ENCODE measurements around the gene DUSP22. TPM values are rescaled to one million over a fixed set of nuclear protein-coding genes. Genes with fewer than 3 reads are reported as not detected.

DUSP22 gene
- total RNA-seq, 1 experiment from 2014 or later, result 19.2 TPM

GRCh38 chr6:388202-388903 lies 96.1 kb downstream of the DUSP22 start:
- H3K79me2 ChIP-seq (ENCODE audit: insufficient read depth, low read length), result no peaks in the 10 kb centered on the region
- no peak overlapping the region for H3K9ac ChIP-seq (ENCODE audit: low read length)
- ChIA-PET RAD21 (ENCODE audit: low non-redundant PET in 1 of 2, low total read pairs in 2 of 2, uncharacterized antibody in 2 of 2, unreplicated experiment in 2 of 2) (no interaction called here), CTCF (no interaction called here), POLR2A (no interaction called here)
- no peaks in the 10 kb centered on the region for H3K4me1 ChIP-seq (ENCODE audit: control insufficient read depth in 1 of 2, insufficient read depth in 2 of 2, low read length in 2 of 2)
- H4K20me1 ChIP-seq (ENCODE audit: insufficient read depth), result no peaks in the 10 kb centered on the region
- no peaks in the 10 kb centered on the region for H3K27me3 ChIP-seq (ENCODE audit: insufficient read depth, low read length)
- H3K27ac ChIP-seq (ENCODE audit: low read depth, low read length), result no peak overlapping the region
- H3K36me3 ChIP-seq (ENCODE audit: control insufficient read depth in 1 of 2, insufficient read depth in 2 of 2, low read length in 2 of 2), result no peaks in the 10 kb centered on the region
- TF ChIP-seq ZNF274 (IDR thresholded peaks at IDR 0.05; ENCODE audit: low read depth, low read length) (no peak), TCF7L2 (IDR thresholded peaks at IDR 0.05; ENCODE audit: borderline replicate concordance, extremely low read depth, insufficient read depth, insufficient read length) (no peak), CEBPB (IDR thresholded peaks at IDR 0.05; ENCODE audit: low read depth) (no peak), ATF3 (IDR thresholded peaks at IDR 0.05) (no peak), RAD21 (IDR thresholded peaks at IDR 0.05; ENCODE audit: low read depth) (no peak), JUND (IDR thresholded peaks at IDR 0.05) (no peak), FOSL1 (IDR thresholded peaks at IDR 0.05; ENCODE audit: low read depth) (no peak), SRF (IDR thresholded peaks at IDR 0.05; ENCODE audit: low read depth) (no peak), POLR2AphosphoS5 (IDR thresholded peaks at IDR 0.05; ENCODE audit: low read depth, low read length) (no peak), CTCF (IDR thresholded peaks at IDR 0.05 in 2 of 3, conservative IDR thresholded peaks at IDR 0.05 in 1 of 3; ENCODE audit: borderline replicate concordance in 1 of 3, insufficient read depth in 1 of 3, low read depth in 2 of 3, low read length in 2 of 3) (no peak), ZFX (IDR thresholded peaks at IDR 0.05) (no peak), ZBTB33 (IDR thresholded peaks at IDR 0.05; ENCODE audit: extremely low read depth, insufficient replicate concordance, low read length) (no peak), CBX3 (IDR thresholded peaks at IDR 0.05; ENCODE audit: low read depth) (no peak), POLR2A (IDR thresholded peaks at IDR 0.05; ENCODE audit: borderline replicate concordance, extremely low read depth, insufficient read depth, insufficient read length) (no peak), EZH2phosphoT487 (IDR thresholded peaks at IDR 0.05; ENCODE audit: borderline replicate concordance) (no peak), EZH2 (IDR thresholded peaks at IDR 0.05) (no peak), YY1 (IDR thresholded peaks at IDR 0.05; ENCODE audit: extremely low read depth, insufficient replicate concordance, low read depth, low read length) (no peak), SIN3A (IDR thresholded peaks at IDR 0.05; ENCODE audit: low read depth) (no peak), MAX (IDR thresholded peaks at IDR 0.05) (no peak)
- intact Hi-C loops (cut with micrococcal nuclease), result no loop called here
- no peaks in the 10 kb centered on the region for H3K9me3 ChIP-seq (ENCODE audit: control insufficient read depth in 1 of 2, insufficient read depth in 1 of 2, low read depth in 1 of 2, low read length in 2 of 2)
- BruUV-seq (replicated peaks), result no TSS peak
- no peak overlapping the region for H3K4me2 ChIP-seq (ENCODE audit: low read length)
- no peak for ATAC-seq
- no peak overlapping the region for H3K4me3 ChIP-seq (replicated peaks in 1 of 2; ENCODE audit: low read depth in 1 of 2, low read length in 2 of 2)
- no peaks in the 10 kb centered on the region for H3K9me2 ChIP-seq (ENCODE audit: insufficient read depth)
- no peak overlapping the region for H2AFZ ChIP-seq (ENCODE audit: low read depth, low read length, poor library complexity, severe bottlenecking)
- DNase-seq (ENCODE audit: low read depth, low spot score), result no peak
